Activated naive CD4-positive, alpha-beta T cell treated with anti-CD3 and anti-CD28 coated beads, Interleukin-2, amount 10 ng/mL, durations not matched to agents 5 hours and 36 hours (primary cell): ENCODE measurements around the gene OR51E1. TPM values are rescaled to one million over a fixed set of nuclear protein-coding genes. Genes with fewer than 3 reads are reported as not detected.

Source experiments
- total RNA-seq, 2 experiments: library from RNA; stranded (reverse); gene quantifications; one replicate each; pipeline ENCODE4 v1.2.3, GENCODE V29; 2021

The OR51E1 gene, protein sequence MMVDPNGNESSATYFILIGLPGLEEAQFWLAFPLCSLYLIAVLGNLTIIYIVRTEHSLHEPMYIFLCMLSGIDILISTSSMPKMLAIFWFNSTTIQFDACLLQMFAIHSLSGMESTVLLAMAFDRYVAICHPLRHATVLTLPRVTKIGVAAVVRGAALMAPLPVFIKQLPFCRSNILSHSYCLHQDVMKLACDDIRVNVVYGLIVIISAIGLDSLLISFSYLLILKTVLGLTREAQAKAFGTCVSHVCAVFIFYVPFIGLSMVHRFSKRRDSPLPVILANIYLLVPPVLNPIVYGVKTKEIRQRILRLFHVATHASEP
- total RNA-seq = not detected

DNA sequence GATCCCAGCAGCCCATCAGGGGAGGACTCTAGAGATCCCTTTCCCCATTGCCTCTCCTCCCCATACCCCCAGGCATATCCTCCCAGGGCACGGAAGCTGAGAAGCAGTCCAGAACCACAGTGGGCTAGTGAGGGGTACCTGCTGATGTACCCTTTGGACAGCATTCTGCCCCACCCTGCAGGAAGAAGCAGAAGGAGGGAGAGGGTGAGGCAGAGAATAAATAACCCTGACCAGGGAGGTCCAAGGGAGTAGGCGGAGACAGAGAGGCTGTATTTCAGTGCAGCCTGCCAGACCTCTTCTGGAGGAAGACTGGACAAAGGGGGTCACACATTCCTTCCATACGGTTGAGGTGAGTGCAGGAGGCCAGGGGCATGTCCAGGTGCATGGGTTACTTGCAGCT lies at the start of gene OR51E1:
Gene OR51E1 (plus strand): TSS at position 301 of the 400 bp plus-strand sequence. CDS start 8,545 bp downstream, outside the sequence.

DNA sequence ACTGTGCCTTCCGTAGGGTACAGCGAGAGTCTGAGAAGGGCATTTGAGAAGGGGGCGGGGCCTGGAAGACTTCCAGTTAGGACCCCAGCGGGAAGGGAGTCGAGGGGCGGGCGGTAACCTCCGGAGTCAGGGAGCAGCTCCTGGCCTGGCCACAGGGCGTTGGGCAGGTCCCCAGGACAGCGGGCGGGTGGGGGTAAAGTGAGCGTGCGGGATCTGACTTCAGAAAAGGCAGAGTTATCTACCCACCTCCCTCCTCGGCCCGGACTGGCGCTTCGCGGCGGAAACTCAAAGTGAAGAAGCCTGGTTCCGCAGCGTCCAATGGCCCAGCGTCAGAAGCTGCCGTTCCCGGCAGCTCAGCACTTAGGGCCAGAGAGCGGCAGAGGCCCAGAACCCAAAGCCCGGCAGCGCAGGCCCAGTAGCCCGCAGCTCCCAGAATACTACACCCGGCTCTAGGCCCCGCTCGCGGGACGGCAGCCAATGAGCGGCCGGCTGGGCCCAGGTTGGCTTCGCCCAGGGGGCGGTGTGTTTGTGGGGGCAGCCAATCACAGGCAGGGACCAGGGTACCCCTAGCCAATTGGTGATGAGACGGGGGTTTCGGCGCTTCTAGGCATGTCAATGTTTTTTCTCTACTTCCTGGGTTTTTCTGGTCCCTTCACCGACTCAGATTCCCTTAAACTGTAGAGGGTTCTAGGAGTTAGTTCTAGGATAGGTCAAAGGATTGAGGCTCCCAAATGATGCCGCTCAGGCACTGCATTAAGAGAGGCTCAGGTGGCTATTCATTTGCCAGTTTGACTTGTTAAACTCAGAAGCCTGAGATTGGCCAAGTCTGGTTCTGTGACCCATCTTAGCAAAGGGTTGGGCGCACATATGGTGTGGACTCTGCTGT lies 35.8 kb upstream of the OR51E1 start, which contains the start of gene TRIM68:
Gene TRIM68 (minus strand): TSS at position 451 of the 886 bp plus-strand sequence. CDS start 2,727 bp downstream, outside the sequence.

DNA sequence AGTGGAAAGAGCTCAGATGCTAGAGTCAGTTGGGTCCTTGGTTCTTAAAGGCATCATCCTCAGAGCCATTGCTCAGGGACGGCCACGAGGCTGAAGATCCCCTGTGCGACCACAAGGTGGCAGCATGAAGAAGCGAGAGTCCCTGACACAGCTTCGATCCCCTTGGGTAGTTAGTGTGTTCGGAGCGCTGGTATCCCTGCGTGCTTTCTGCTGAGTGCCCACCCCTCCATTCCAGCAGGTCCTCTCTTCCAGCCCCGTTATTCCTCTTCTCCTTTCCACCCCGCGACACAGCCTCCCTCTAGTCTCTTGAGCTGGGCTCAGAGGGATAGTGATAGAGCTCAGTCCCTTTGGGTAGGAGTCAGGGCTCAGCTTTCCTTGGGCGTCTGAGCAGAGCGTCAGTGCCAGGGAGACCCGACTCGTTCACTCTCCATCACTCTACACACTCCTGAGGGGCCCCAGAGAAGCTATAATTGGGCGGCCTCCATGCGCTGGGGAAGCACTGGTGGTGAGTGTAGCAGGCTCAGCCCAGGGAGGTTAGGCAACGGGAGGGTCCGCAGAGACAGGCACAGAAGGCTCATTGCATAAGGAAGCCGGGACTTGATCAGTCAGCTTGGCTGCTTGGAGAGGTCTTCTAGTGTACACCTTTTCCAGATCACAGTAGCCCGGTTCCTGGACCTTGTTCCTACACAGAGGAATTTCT lies 6.7 kb upstream of the OR51E1 start, which contains the start of gene OR51D1:
Gene OR51D1 (plus strand): TSS at position 516 of the 700 bp plus-strand sequence. CDS start 2,314 bp downstream, outside the sequence.

GRCh38 chr11:4697585-4697984 lies 53.8 kb downstream of the OR51E1 start, which contains the start of gene OR51E2:
OR51E2 (minus strand) TSS chr11:4697853; CDS start chr11:4682711, 15,142 bp downstream.

DNA sequence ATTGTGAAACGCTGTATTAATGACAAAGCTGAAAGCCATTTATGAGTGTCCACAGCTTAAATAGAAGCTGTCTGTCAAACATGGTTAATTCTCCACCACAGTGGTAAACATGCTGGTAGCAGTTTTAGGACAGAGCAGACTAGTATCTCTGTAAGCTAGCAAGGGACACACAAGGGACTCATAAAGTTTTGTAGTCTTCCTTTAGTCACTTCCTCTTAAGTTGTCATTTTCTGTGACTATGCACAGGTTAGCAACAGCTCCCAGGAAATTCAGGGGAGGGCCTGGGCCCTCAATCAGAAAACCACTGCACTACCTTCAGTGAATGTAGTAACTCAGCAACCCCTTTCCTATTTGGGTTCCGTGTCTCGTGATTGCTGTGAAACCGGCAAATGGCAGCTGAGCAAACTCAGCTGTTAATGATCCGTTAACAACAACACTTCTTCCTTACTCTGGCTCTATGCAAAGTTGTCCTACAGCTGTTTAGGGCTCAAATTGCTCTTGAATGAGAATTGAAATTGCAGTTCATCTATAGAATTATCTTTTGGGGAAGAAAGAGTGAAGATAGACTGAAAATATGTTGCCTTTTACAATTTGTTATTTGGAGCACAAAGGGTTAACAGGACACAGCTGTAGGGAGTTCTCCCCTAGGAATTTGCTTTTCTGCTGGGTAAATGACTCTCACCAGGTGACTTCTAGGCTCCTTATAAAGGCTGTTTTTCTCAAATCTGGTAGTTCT lies 60.4 kb downstream of the OR51E1 start, which contains the start of gene MMP26:
Gene MMP26 (plus strand): TSS at position 731 of the 736 bp plus-strand sequence.

Other genes with a start within 250 kb of the OR51E1 start
- gene OR52K2, start 194.7 kb upstream of the OR51E1 start, total RNA-seq = not detected
- not detected for gene OR52K1, start 161.3 kb upstream of the OR51E1 start, total RNA-seq
- not detected for gene OR52M1, start 98.8 kb upstream of the OR51E1 start, total RNA-seq
- not detected for gene OR52I2, start 62.2 kb upstream of the OR51E1 start, total RNA-seq
- not detected for gene OR52I1, start 49.9 kb upstream of the OR51E1 start, total RNA-seq
- gene TRIM68, start 35.8 kb upstream of the OR51E1 start, total RNA-seq = 10 to 100 TPM; 11.6 to 14.0 TPM
- not detected for gene OR51D1, start 6.5 kb upstream of the OR51E1 start, total RNA-seq
- gene OR51E2, start 53.9 kb downstream of the OR51E1 start, total RNA-seq = not detected
- not detected for gene MMP26, start 60.8 kb downstream of the OR51E1 start, total RNA-seq
- gene OR51F1, start 126.0 kb downstream of the OR51E1 start, total RNA-seq = not detected
- gene OR52R1, start 160.4 kb downstream of the OR51E1 start, total RNA-seq = not detected
- gene OR51F2, start 177.3 kb downstream of the OR51E1 start, total RNA-seq = not detected
- gene OR51S1, start 205.2 kb downstream of the OR51E1 start, total RNA-seq = not detected
- not detected for gene OR51T1, start 237.9 kb downstream of the OR51E1 start, total RNA-seq